Nephron progenitor cell (in vitro differentiated cells): Measurements from ENCODE around the gene KIAA0586.
"Not testable (repeated sequence)": the region's sequence is repeated elsewhere in the genome, so short reads cannot be mapped to it uniquely, and the experiment has no call there.

Experiments
- DNase-seq: peaks from one replicate; pipeline ENCODE4 v3.0.0; 2021
- H3K27ac Mint-ChIP-seq: 2 replicates; pipeline ENCODE4 v1.8.0; 2021; ENCODE audit warnings: mild to moderate bottlenecking, moderate library complexity, mixed read lengths
- H3K27me3 Mint-ChIP-seq: 2 replicates; pipeline ENCODE4 v1.8.0; 2021; ENCODE audit warnings: mild to moderate bottlenecking, low read depth, mixed read lengths; ENCODE audit not compliant: poor library complexity
- H3K36me3 Mint-ChIP-seq: 2 replicates; pipeline ENCODE4 v1.8.0; 2021; ENCODE audit warnings: low read depth, mixed read lengths
- H3K4me1 Mint-ChIP-seq: 2 replicates; pipeline ENCODE4 v1.8.0; 2021; ENCODE audit warnings: mixed read lengths
- H3K4me3 Mint-ChIP-seq: 2 replicates; pipeline ENCODE4 v1.8.0; 2021; ENCODE audit warnings: mild to moderate bottlenecking, moderate library complexity, mixed read lengths
- H3K9me3 Mint-ChIP-seq: 2 replicates; pipeline ENCODE4 v1.8.0; 2021; ENCODE audit warnings: mild to moderate bottlenecking, moderate library complexity, mixed read lengths
- CTCF ChIP-seq: fragments of 200-600 bp; sonication (generic); IDR thresholded peaks from 2 replicates; pipeline ENCODE4 v1.5.0; 2021; ENCODE audit warnings: antibody characterized with exemption

The KIAA0586 gene

GRCh38 chr14:58513272-58513671, 85.8 kb downstream of the KIAA0586 start:
- Mint-ChIP-seq H3K4me1 (peaks cover 8% of the 10 kb centered on the region), H3K4me3 (no peak overlapping the region), H3K9me3 (peaks cover 12% of the 10 kb centered on the region), H3K27ac (no peak overlapping the region), H3K36me3 (peaks cover 64% of the 10 kb centered on the region), H3K27me3 (no peaks in the 10 kb centered on the region)
- DNase-seq = no peak
- no peak for TF ChIP-seq CTCF

- Mint-ChIP-seq H3K9me3 (peaks cover 41% of the 10 kb centered on the region), H3K4me3 (no peak overlapping the region), H3K27me3 (no peaks in the 10 kb centered on the region), H3K4me1 (peaks cover 8% of the 10 kb centered on the region), H3K36me3 (peaks cover 86% of the 10 kb centered on the region), H3K27ac (no peak overlapping the region)
- no peak for TF ChIP-seq CTCF
- DNase-seq = no peak
Measured at GRCh38 chr14:58517592-58517991, 90.1 kb downstream of the KIAA0586 start.

GRCh38 chr14:58525691-58526090, 98.2 kb downstream of the KIAA0586 start:
- peaks cover 79% of the 10 kb centered on the region for H3K9me3 Mint-ChIP-seq
- not testable (repeated sequence) for H3K27me3 Mint-ChIP-seq, H3K27ac Mint-ChIP-seq, H3K4me3 Mint-ChIP-seq, DNase-seq, H3K4me1 Mint-ChIP-seq
- peaks cover 89% of the 10 kb centered on the region for H3K36me3 Mint-ChIP-seq

GRCh38 chr14:58533446-58533845, 105.9 kb downstream of the KIAA0586 start:
- no peak for TF ChIP-seq CTCF
- peak overlapping the region; percentile 32 for H3K4me3 Mint-ChIP-seq
- peaks cover 36% of the 10 kb centered on the region for H3K36me3 Mint-ChIP-seq
- H3K27ac Mint-ChIP-seq = peak overlapping the region; percentile 96
- H3K9me3 Mint-ChIP-seq = peaks cover 25% of the 10 kb centered on the region
- H3K27me3 Mint-ChIP-seq = no peaks in the 10 kb centered on the region
- peak; percentile 14 for DNase-seq
- peaks cover 36% of the 10 kb centered on the region for H3K4me1 Mint-ChIP-seq

GRCh38 chr14:58535044-58535443, 107.5 kb downstream of the KIAA0586 start:
- DNase-seq = no peak
- no peak for TF ChIP-seq CTCF
- Mint-ChIP-seq H3K36me3 (peaks cover 24% of the 10 kb centered on the region), H3K4me3 (no peak overlapping the region), H3K9me3 (peaks cover 9% of the 10 kb centered on the region), H3K27ac (peak overlapping the region; percentile 93), H3K4me1 (peaks cover 45% of the 10 kb centered on the region), H3K27me3 (no peaks in the 10 kb centered on the region)

- Mint-ChIP-seq H3K9me3 (no peaks in the 10 kb centered on the region), H3K4me3 (no peak overlapping the region), H3K27ac (no peak overlapping the region), H3K36me3 (peaks cover 25% of the 10 kb centered on the region), H3K27me3 (no peaks in the 10 kb centered on the region), H3K4me1 (peaks cover 55% of the 10 kb centered on the region)
- no peak for TF ChIP-seq CTCF
- no peak for DNase-seq
Measured at GRCh38 chr14:58537004-58537403, 109.5 kb downstream of the KIAA0586 start.
